BJ (cell line): ENCODE measurements around the gene COL21A1. TPM values are rescaled to one million over a fixed set of nuclear protein-coding genes. Genes with fewer than 3 reads are reported as not detected.
A peak's percentile ranks its signal among the peaks of the same experiment; 100 is the strongest.

Experiments used
- CTCF ChIA-PET: fragments of 350-600 bp; formaldehyde crosslinking; extraction: SDS; loops from one replicate; lab custom pipeline; 2021; ENCODE audit warnings: antibody characterized with exemption, inconsistent platforms; lab: Yijun Ruan, JAX
- POLR2A ChIA-PET: fragments of 300-600 bp; sonication (Branson Sonifier 250); formaldehyde crosslinking; extraction: SDS; loops from one replicate; lab custom pipeline; 2021; ENCODE audit warnings: antibody characterized with exemption; lab: Charles Lee
- DNase-seq: peaks from one replicate; pipeline ENCODE4 v3.0.0-alpha.2; 2011; ENCODE audit warnings: low read depth
- H3K27me3 ChIP-seq: 2 replicates; pipeline ENCODE4 v1.6.0; 2011; ENCODE audit warnings: low read length; ENCODE audit not compliant: control insufficient read depth, insufficient read depth
- H3K36me3 ChIP-seq: 2 replicates; pipeline ENCODE4 v1.5.1; 2011; ENCODE audit warnings: low read length; ENCODE audit not compliant: control insufficient read depth, insufficient read depth
- H3K4me3 ChIP-seq: 2 replicates; pipeline ENCODE4 v1.5.1; 2011; ENCODE audit warnings: low read depth, mild to moderate bottlenecking, control low read depth, low read length
- polyA plus RNA-seq: library from polyadenylated mRNA; depleted of rRNA; stranded (reverse); fragments of >200 nt; gene quantifications from 2 replicates; pipeline ENCODE4 v1.2.3, GENCODE V29; 2011
- TF ChIP-seq, protein P1 (sequence below): IDR thresholded peaks from 2 replicates; pipeline ENCODE4 v1.5.1; 2011; ENCODE audit warnings: low read depth, mild to moderate bottlenecking, control low read depth, inconsistent platforms, low read length, moderate library complexity; ENCODE audit not compliant: insufficient read depth

Gene COL21A1
- polyA plus RNA-seq, 1 experiment, result 0.07 TPM

DNA sequence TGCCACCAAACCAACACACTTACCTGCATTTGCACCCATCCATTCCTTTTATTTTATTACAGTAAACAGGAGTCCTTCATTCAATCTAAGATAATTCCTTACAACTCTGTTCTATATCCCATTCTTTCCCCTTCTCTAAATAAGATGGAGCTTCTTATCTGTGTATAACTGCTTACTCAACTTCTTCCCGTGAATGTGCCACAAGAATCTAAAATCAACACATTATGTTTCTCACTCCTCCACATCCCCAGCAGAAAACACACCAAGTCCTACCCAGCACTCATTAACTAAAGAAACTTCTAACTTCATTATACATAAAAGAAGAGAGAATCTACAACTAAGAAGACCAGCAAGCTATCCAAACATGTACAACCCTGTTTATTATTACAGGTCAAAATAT, 141.1 kb downstream of the COL21A1 start:
- POLR2A ChIA-PET, result no interaction called here
- CTCF ChIA-PET, result no interaction called here
- no peaks in the 10 kb centered on the region for H3K36me3 ChIP-seq
- DNase-seq, result no peak
- H3K4me3 ChIP-seq, result no peak overlapping the region
- TF ChIP-seq, protein P1, sequence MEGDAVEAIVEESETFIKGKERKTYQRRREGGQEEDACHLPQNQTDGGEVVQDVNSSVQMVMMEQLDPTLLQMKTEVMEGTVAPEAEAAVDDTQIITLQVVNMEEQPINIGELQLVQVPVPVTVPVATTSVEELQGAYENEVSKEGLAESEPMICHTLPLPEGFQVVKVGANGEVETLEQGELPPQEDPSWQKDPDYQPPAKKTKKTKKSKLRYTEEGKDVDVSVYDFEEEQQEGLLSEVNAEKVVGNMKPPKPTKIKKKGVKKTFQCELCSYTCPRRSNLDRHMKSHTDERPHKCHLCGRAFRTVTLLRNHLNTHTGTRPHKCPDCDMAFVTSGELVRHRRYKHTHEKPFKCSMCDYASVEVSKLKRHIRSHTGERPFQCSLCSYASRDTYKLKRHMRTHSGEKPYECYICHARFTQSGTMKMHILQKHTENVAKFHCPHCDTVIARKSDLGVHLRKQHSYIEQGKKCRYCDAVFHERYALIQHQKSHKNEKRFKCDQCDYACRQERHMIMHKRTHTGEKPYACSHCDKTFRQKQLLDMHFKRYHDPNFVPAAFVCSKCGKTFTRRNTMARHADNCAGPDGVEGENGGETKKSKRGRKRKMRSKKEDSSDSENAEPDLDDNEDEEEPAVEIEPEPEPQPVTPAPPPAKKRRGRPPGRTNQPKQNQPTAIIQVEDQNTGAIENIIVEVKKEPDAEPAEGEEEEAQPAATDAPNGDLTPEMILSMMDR, result no peak
- no peaks in the 10 kb centered on the region for H3K27me3 ChIP-seq

- TF ChIP-seq, protein P1, result no peak
- no peak overlapping the region for H3K4me3 ChIP-seq
- DNase-seq, result no peak
- ChIA-PET POLR2A (no interaction called here), CTCF (no interaction called here)
- H3K36me3 ChIP-seq, result no peaks in the 10 kb centered on the region
- no peaks in the 10 kb centered on the region for H3K27me3 ChIP-seq
These were observed 142.8 kb downstream of the COL21A1 start for GRCh38 chr6:56104591-56104990.

DNA sequence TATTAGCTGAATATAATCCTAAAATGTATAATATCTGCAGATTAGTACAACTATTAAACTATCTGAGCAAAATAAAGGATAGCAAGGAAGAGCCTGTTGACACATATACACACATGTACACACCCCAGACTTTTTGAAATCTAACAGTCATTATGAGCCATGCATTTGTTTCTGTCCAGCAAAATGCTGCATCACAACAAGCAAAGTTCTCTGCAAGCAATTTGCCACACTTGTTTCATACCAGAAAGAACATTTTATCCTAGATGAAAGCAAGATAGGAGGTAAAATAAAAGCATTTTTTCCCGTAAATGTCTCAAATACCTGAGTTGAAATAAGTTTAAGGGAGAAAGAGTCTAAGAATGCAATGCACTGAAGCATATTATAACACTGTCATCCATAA, 145.2 kb downstream of the COL21A1 start:
- DNase-seq, result no peak
- H3K27me3 ChIP-seq, result no peaks in the 10 kb centered on the region
- CTCF ChIA-PET, result interaction anchor here (0.6 kb wide), 1 partner anchor 213 kb away, joined by 3 read pairs; no protein-coding TSS in a partner anchor
- POLR2A ChIA-PET, result no interaction called here
- TF ChIP-seq, protein P1, result no peak
- H3K36me3 ChIP-seq, result no peaks in the 10 kb centered on the region
- H3K4me3 ChIP-seq, result no peak overlapping the region

DNA sequence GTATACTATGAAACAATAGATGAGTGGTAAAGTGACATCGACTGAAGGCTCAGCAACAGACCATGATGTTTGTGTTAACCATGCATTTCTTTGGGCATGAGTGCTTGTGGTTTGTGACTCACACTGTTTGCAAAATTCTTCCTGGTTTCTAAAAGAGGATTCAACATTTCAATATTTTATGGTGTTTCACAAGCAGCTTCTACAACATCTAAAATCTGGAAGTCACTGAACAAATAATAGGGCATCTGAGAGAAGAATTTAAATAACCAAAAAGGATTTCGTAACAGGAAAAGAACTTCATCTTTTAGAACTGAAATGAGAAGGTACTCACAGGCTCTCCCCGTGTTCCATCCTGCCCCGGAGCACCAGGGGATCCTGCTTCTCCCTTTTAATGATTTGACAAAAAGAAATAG, 146.2 kb downstream of the COL21A1 start:
- Histone ChIP-seq H3K4me3 (no peak overlapping the region), H3K36me3 (no peaks in the 10 kb centered on the region), H3K27me3 (no peaks in the 10 kb centered on the region)
- CTCF ChIA-PET, result interaction anchor here (1.0 kb wide), 1 partner anchor 59 kb away, joined by 4 read pairs; no protein-coding TSS in a partner anchor
- POLR2A ChIA-PET, result no interaction called here
- TF ChIP-seq, protein P1, result no peak
- DNase-seq, result peak; percentile 96

- ChIA-PET POLR2A (no interaction called here), CTCF (no interaction called here)
- H3K27me3 ChIP-seq, result no peaks in the 10 kb centered on the region
- no peak for DNase-seq
- no peaks in the 10 kb centered on the region for H3K36me3 ChIP-seq
- TF ChIP-seq, protein P1, result no peak
- no peak overlapping the region for H3K4me3 ChIP-seq
These were observed 150.3 kb downstream of the COL21A1 start for GRCh38 chr6:56096946-56097621.
